ENCODE measurements around the gene GMDS.

- TF ChIP-seq POLR2A (IDR thresholded peaks at IDR 0.05) (no peak), CTCF (IDR thresholded peaks at IDR 0.05) (no peak)
Observed at GRCh38 chr6:1884313-1884712, 361.1 kb downstream of the GMDS start.
